ENCODE measurements around the gene BCL6.

BCL6 gene

GRCh38 chr3:187733371-187733770 is 11.9 kb downstream of the BCL6 start:
- no peak for TF ChIP-seq CTCF (IDR thresholded peaks at IDR 0.05)
- H3K4me2 ChIP-seq (ENCODE audit: low read length), result no peak overlapping the region
- H3K27me3 ChIP-seq (ENCODE audit: control insufficient read depth, insufficient read depth, low read length), result no peaks in the 10 kb centered on the region
- H3K36me3 ChIP-seq (ENCODE audit: control insufficient read depth, insufficient read depth, low read length), result no peaks in the 10 kb centered on the region
- no peaks in the 10 kb centered on the region for H3K79me2 ChIP-seq
- no peak overlapping the region for H2AFZ ChIP-seq
- no peak overlapping the region for H3K4me3 ChIP-seq (ENCODE audit: low read depth, low read length)
- no peaks in the 10 kb centered on the region for H3K4me1 ChIP-seq
- no peak overlapping the region for H3K27ac ChIP-seq
- H3K9me3 ChIP-seq (ENCODE audit: control insufficient read depth, low read length), result no peaks in the 10 kb centered on the region
- no peak overlapping the region for H3K9ac ChIP-seq

GRCh38 chr3:187729598-187729997 is 15.7 kb downstream of the BCL6 start:
- Histone ChIP-seq H3K27ac (no peak overlapping the region), H3K4me3 (ENCODE audit: low read depth, low read length) (no peak overlapping the region), H2AFZ (no peak overlapping the region), H3K9me3 (ENCODE audit: control insufficient read depth, low read length) (no peaks in the 10 kb centered on the region), H3K4me2 (ENCODE audit: low read length) (no peak overlapping the region), H3K4me1 (no peaks in the 10 kb centered on the region), H3K27me3 (ENCODE audit: control insufficient read depth, insufficient read depth, low read length) (no peaks in the 10 kb centered on the region), H3K79me2 (no peaks in the 10 kb centered on the region), H3K9ac (no peak overlapping the region), H3K36me3 (ENCODE audit: control insufficient read depth, insufficient read depth, low read length) (no peaks in the 10 kb centered on the region)
- no peak for TF ChIP-seq CTCF (IDR thresholded peaks at IDR 0.05)

GRCh38 chr3:187728940-187729583 is 16.2 kb downstream of the BCL6 start:
- Histone ChIP-seq H2AFZ (no peak overlapping the region), H3K9me3 (ENCODE audit: control insufficient read depth, low read length) (no peaks in the 10 kb centered on the region), H3K4me2 (ENCODE audit: low read length) (no peak overlapping the region), H3K79me2 (no peaks in the 10 kb centered on the region), H3K4me1 (no peaks in the 10 kb centered on the region), H3K27me3 (ENCODE audit: control insufficient read depth, insufficient read depth, low read length) (no peaks in the 10 kb centered on the region), H3K9ac (no peak overlapping the region), H3K36me3 (ENCODE audit: control insufficient read depth, insufficient read depth, low read length) (no peaks in the 10 kb centered on the region), H3K27ac (no peak overlapping the region), H3K4me3 (ENCODE audit: low read depth, low read length) (no peak overlapping the region)
- no peak for TF ChIP-seq CTCF (IDR thresholded peaks at IDR 0.05)

- H2AFZ ChIP-seq, result no peak overlapping the region
- H3K4me3 ChIP-seq (ENCODE audit: low read depth, low read length), result no peak overlapping the region
- H3K9ac ChIP-seq, result no peak overlapping the region
- H3K79me2 ChIP-seq, result no peaks in the 10 kb centered on the region
- no peaks in the 10 kb centered on the region for H3K4me1 ChIP-seq
- no peaks in the 10 kb centered on the region for H3K27me3 ChIP-seq (ENCODE audit: control insufficient read depth, insufficient read depth, low read length)
- no peak overlapping the region for H3K4me2 ChIP-seq (ENCODE audit: low read length)
- no peaks in the 10 kb centered on the region for H3K36me3 ChIP-seq (ENCODE audit: control insufficient read depth, insufficient read depth, low read length)
- no peaks in the 10 kb centered on the region for H3K9me3 ChIP-seq (ENCODE audit: control insufficient read depth, low read length)
- no peak overlapping the region for H3K27ac ChIP-seq
- no peak for TF ChIP-seq CTCF (IDR thresholded peaks at IDR 0.05)
Observed at GRCh38 chr3:187728248-187728647, 17.0 kb downstream of the BCL6 start.

GRCh38 chr3:187726564-187726963 is 18.7 kb downstream of the BCL6 start:
- Histone ChIP-seq H3K27ac (no peak overlapping the region), H3K4me3 (ENCODE audit: low read depth, low read length) (no peak overlapping the region), H3K79me2 (no peaks in the 10 kb centered on the region), H3K9me3 (ENCODE audit: control insufficient read depth, low read length) (no peaks in the 10 kb centered on the region), H2AFZ (no peak overlapping the region), H3K4me2 (ENCODE audit: low read length) (no peak overlapping the region), H3K36me3 (ENCODE audit: control insufficient read depth, insufficient read depth, low read length) (no peaks in the 10 kb centered on the region), H3K4me1 (no peaks in the 10 kb centered on the region), H3K27me3 (ENCODE audit: control insufficient read depth, insufficient read depth, low read length) (no peaks in the 10 kb centered on the region), H3K9ac (no peak overlapping the region)
- no peak for TF ChIP-seq CTCF (IDR thresholded peaks at IDR 0.05)
